Progenitor cell of endocrine pancreas (in vitro differentiated cells): ENCODE data around the gene NOL6. TPM values are rescaled to one million over a fixed set of nuclear protein-coding genes. Genes with fewer than 3 reads are reported as not detected.
"Not testable (repeated sequence)": the region's sequence is repeated elsewhere in the genome, so short reads cannot be mapped to it uniquely, and the experiment has no call there.

Experiments
- DNase-seq: peaks from one replicate; pipeline ENCODE4 v3.0.0; 2021; ENCODE audit warnings: low spot score; ENCODE audit not compliant: unreplicated experiment
- H3K27ac Mint-ChIP-seq: 2 replicates; pipeline ENCODE4 v1.8.0; 2021; ENCODE audit warnings: mild to moderate bottlenecking, moderate library complexity, mixed read lengths
- H3K27me3 Mint-ChIP-seq: 2 replicates; pipeline ENCODE4 v1.8.0; 2021; ENCODE audit warnings: mixed read lengths
- H3K36me3 Mint-ChIP-seq: 2 replicates; pipeline ENCODE4 v1.8.0; 2022; ENCODE audit warnings: mixed read lengths; ENCODE audit not compliant: insufficient read depth
- H3K4me1 Mint-ChIP-seq: 2 replicates; pipeline ENCODE4 v1.8.0; 2021; ENCODE audit warnings: low read depth, mixed read lengths
- H3K4me3 Mint-ChIP-seq: 2 replicates; pipeline ENCODE4 v1.8.0; 2021; ENCODE audit warnings: low read depth, mild to moderate bottlenecking, moderate library complexity, mixed read lengths
- H3K9me3 Mint-ChIP-seq: 2 replicates; pipeline ENCODE4 v1.8.0; 2021; ENCODE audit warnings: low read depth, mixed read lengths
- CTCF ChIP-seq: fragments of 200-600 bp; sonication (generic); IDR thresholded peaks from one replicate; pipeline ENCODE4 v1.5.0; 2021; ENCODE audit warnings: antibody characterized with exemption, mild to moderate bottlenecking; ENCODE audit not compliant: unreplicated experiment
- total RNA-seq: library from RNA; stranded (reverse); gene quantifications from 2 replicates; pipeline ENCODE4 v1.2.1, GENCODE V29; 2021

Gene NOL6
- total RNA-seq, 1 donor from 2014 or later = 29.6 TPM

GRCh38 chr9:33455945-33456344 is 17.8 kb downstream of the NOL6 start:
- H3K36me3 Mint-ChIP-seq = no peaks in the 10 kb centered on the region
- no peaks in the 10 kb centered on the region for H3K9me3 Mint-ChIP-seq
- no peaks in the 10 kb centered on the region for H3K27me3 Mint-ChIP-seq
- DNase-seq = no peak
- H3K4me3 Mint-ChIP-seq = no peak overlapping the region
- TF ChIP-seq CTCF = no peak
- H3K27ac Mint-ChIP-seq = no peak overlapping the region
- peaks cover 12% of the 10 kb centered on the region for H3K4me1 Mint-ChIP-seq

- H3K4me3 Mint-ChIP-seq, H3K9me3 Mint-ChIP-seq, H3K36me3 Mint-ChIP-seq, DNase-seq, H3K27ac Mint-ChIP-seq, H3K27me3 Mint-ChIP-seq: not testable (repeated sequence)
- peaks cover 12% of the 10 kb centered on the region for H3K4me1 Mint-ChIP-seq
Measured at GRCh38 chr9:33455456-33455855, 18.3 kb downstream of the NOL6 start.

- DNase-seq = not testable (repeated sequence)
Measured at GRCh38 chr9:33454661-33455026, 19.1 kb downstream of the NOL6 start.

GRCh38 chr9:33453999-33454660 is 19.6 kb downstream of the NOL6 start:
- Mint-ChIP-seq H3K27ac (no peak overlapping the region), H3K4me3 (no peak overlapping the region), H3K9me3 (no peaks in the 10 kb centered on the region), H3K27me3 (no peaks in the 10 kb centered on the region), H3K4me1 (peaks cover 11% of the 10 kb centered on the region), H3K36me3 (no peaks in the 10 kb centered on the region)
- no peak for TF ChIP-seq CTCF
- DNase-seq = no peak

More at GRCh38 chr9:33454661-33455026, 19.1 kb downstream of the NOL6 start:
- not testable (repeated sequence) for H3K9me3 Mint-ChIP-seq, H3K4me3 Mint-ChIP-seq, H3K27me3 Mint-ChIP-seq, H3K36me3 Mint-ChIP-seq, H3K27ac Mint-ChIP-seq
- H3K4me1 Mint-ChIP-seq = peaks cover 12% of the 10 kb centered on the region

GRCh38 chr9:33453286-33453860 is 20.4 kb downstream of the NOL6 start:
- Mint-ChIP-seq H3K9me3 (no peaks in the 10 kb centered on the region), H3K27ac (no peak overlapping the region), H3K27me3 (peaks cover 1% of the 10 kb centered on the region), H3K4me3 (no peak overlapping the region), H3K4me1 (peaks cover 4% of the 10 kb centered on the region), H3K36me3 (no peaks in the 10 kb centered on the region)
- TF ChIP-seq CTCF = no peak
- DNase-seq = no peak

- no peak overlapping the region for H3K4me3 Mint-ChIP-seq
Measured at GRCh38 chr9:33452828-33453271, 20.9 kb downstream of the NOL6 start.

More at GRCh38 chr9:33452828-33453271, 20.9 kb downstream of the NOL6 start:
- DNase-seq = peak; percentile 50
- TF ChIP-seq CTCF = peak; percentile 83
- H3K36me3 Mint-ChIP-seq = no peaks in the 10 kb centered on the region
- H3K27ac Mint-ChIP-seq = peak overlapping the region; percentile 31
- peaks cover 7% of the 10 kb centered on the region for H3K27me3 Mint-ChIP-seq
- no peaks in the 10 kb centered on the region for H3K9me3 Mint-ChIP-seq
- H3K4me1 Mint-ChIP-seq = peaks cover 2% of the 10 kb centered on the region
